Hepatocyte (in vitro differentiated cells): ENCODE data around the gene HTR3D. TPM values are rescaled to one million over a fixed set of nuclear protein-coding genes. Genes with fewer than 3 reads are reported as not detected.
"Not testable (repeated sequence)": the region's sequence is repeated elsewhere in the genome, so short reads cannot be mapped to it uniquely, and the experiment has no call there.

Experiments used
- DNase-seq: peaks from one replicate; pipeline ENCODE4 v3.0.0-alpha.2; 2016; ENCODE audit warnings: low spot score
- H2AFZ ChIP-seq: fragments of 200-600 bp; sonication (generic); 2 replicates; pipeline ENCODE4 v1.6.0; 2016; ENCODE audit warnings: antibody characterized with exemption, mild to moderate bottlenecking
- H3K27ac ChIP-seq: fragments of 200-600 bp; sonication (generic); 2 replicates; pipeline ENCODE4 v1.5.1; 2016; ENCODE audit warnings: mild to moderate bottlenecking
- H3K27me3 ChIP-seq: fragments of 200-600 bp; sonication (generic); 2 replicates; pipeline ENCODE4 v1.6.1; 2016
- H3K36me3 ChIP-seq: fragments of 200-600 bp; sonication (generic); replicated peaks from 2 replicates; pipeline ENCODE4 v1.5.1; 2016; ENCODE audit warnings: low read depth; ENCODE audit not compliant: insufficient read depth
- H3K4me1 ChIP-seq: fragments of 200-600 bp; sonication (generic); 2 replicates; pipeline ENCODE4 v1.5.1; 2016; ENCODE audit warnings: mild to moderate bottlenecking, moderate library complexity; ENCODE audit not compliant: insufficient read depth
- H3K4me2 ChIP-seq: fragments of 200-600 bp; sonication (generic); 2 replicates; pipeline ENCODE4 v1.6.0; 2016
- H3K4me3 ChIP-seq: fragments of 200-600 bp; sonication (generic); 2 replicates; pipeline ENCODE4 v1.5.1; 2016; ENCODE audit warnings: mild to moderate bottlenecking
- H3K79me2 ChIP-seq: fragments of 200-600 bp; sonication (generic); 2 replicates; pipeline ENCODE4 v1.6.0; 2017; ENCODE audit warnings: mild to moderate bottlenecking
- H3K9me2 ChIP-seq: fragments of 200-600 bp; sonication (generic); replicated peaks from 2 replicates; pipeline ENCODE4 v1.6.0; 2017; ENCODE audit warnings: mild to moderate bottlenecking; ENCODE audit not compliant: insufficient read depth
- H3K9me3 ChIP-seq: fragments of 200-600 bp; sonication (generic); 2 replicates; pipeline ENCODE4 v1.5.1; 2016; ENCODE audit warnings: low read depth, mild to moderate bottlenecking
- H4K20me1 ChIP-seq: fragments of 200-600 bp; sonication (generic); 2 replicates; pipeline ENCODE4 v1.6.0; 2016; ENCODE audit warnings: mild to moderate bottlenecking; ENCODE audit not compliant: insufficient read depth, poor library complexity, severe bottlenecking
- CTCF ChIP-seq: fragments of 200-600 bp; sonication (generic); IDR thresholded peaks from 2 replicates; pipeline ENCODE4 v1.5.1; 2016; ENCODE audit warnings: antibody characterized with exemption, mild to moderate bottlenecking; ENCODE audit not compliant: poor library complexity
- EZH2 ChIP-seq: fragments of 200-600 bp; sonication (generic); IDR thresholded peaks from 2 replicates; pipeline ENCODE4 v1.6.1; 2016; ENCODE audit warnings: antibody characterized with exemption, mild to moderate bottlenecking, borderline replicate concordance
- EZH2phosphoT487 ChIP-seq: fragments of 200-600 bp; sonication (generic); IDR thresholded peaks from one replicate; pipeline ENCODE4 v1.6.1; 2018; ENCODE audit warnings: antibody characterized with exemption, mild to moderate bottlenecking, low read depth, moderate library complexity; ENCODE audit not compliant: unreplicated experiment, severe bottlenecking
- WGBS: methylation state at CpG from one replicate; pipeline ENCODE4 v1.1.6; 2016; ENCODE audit warnings: low lambda C conversion rate; ENCODE audit errors: missing lambda C conversion rate; 5-methylcytosine and 5-hydroxymethylcytosine counted together
- polyA plus RNA-seq: library from polyadenylated mRNA; unstranded; fragments of >200 nt; fragmentation: Nextera tagmentation; extraction: Ambion mirVana; gene quantifications from 2 replicates; pipeline ENCODE4 v1.2.1, GENCODE V29; 2016
- total RNA-seq: library from RNA; depleted of rRNA; stranded (reverse); fragments of >200 nt; gene quantifications from 2 replicates; pipeline ENCODE4 v1.2.3, GENCODE V29; 2014

The HTR3D gene
- total and polyA plus RNA-seq, 2 experiments from 2014 or later = not detected

GRCh38 chr3:184017672-184018423 is 13.7 kb upstream of the HTR3D start, which contains the start of gene ABCC5:
ABCC5 (minus strand) TSS chr3:184017884; CDS start chr3:184014392, 3,492 bp downstream.
- Histone ChIP-seq H3K9me3 (no peaks in the 10 kb centered on the region), H3K79me2 (peaks cover 24% of the 10 kb centered on the region), H3K4me1 (peaks cover 23% of the 10 kb centered on the region), H4K20me1 (no peaks in the 10 kb centered on the region), H3K4me3 (peak within 1 kb of the TSS; percentile 99), H3K9me2 (no peaks in the 10 kb centered on the region), H3K4me2 (peak within 1 kb of the TSS; percentile 83), H3K27me3 (no peaks in the 10 kb centered on the region), H3K27ac (peak within 1 kb of the TSS; percentile 85), H3K36me3 (no peaks in the 10 kb centered on the region), H2AFZ (peak within 1 kb of the TSS; percentile 100)
- DNase-seq = peak; percentile 95
- WGBS = under 1% methylated on average over 55 of the region's 55 CpGs
- no peak for TF ChIP-seq EZH2phosphoT487
- no peak for TF ChIP-seq EZH2
- peak; percentile 35 for TF ChIP-seq CTCF

- 91% methylated on average over 21 of the region's 21 CpGs for WGBS
- DNase-seq = no peak
- Histone ChIP-seq H3K9me2 (no peaks in the 10 kb centered on the region), H3K4me1 (peaks cover 23% of the 10 kb centered on the region), H3K79me2 (peaks cover 24% of the 10 kb centered on the region), H3K4me3 (peak overlapping the region; percentile 51), H3K4me2 (peak overlapping the region; percentile 83), H3K9me3 (no peaks in the 10 kb centered on the region), H4K20me1 (no peaks in the 10 kb centered on the region), H3K36me3 (no peaks in the 10 kb centered on the region), H3K27me3 (no peaks in the 10 kb centered on the region), H3K27ac (peak overlapping the region; percentile 85), H2AFZ (peak overlapping the region; percentile 61)
- TF ChIP-seq EZH2 (no peak), CTCF (no peak), EZH2phosphoT487 (no peak)
These were observed 13.0 kb upstream of the HTR3D start for GRCh38 chr3:184018424-184018973.

- Histone ChIP-seq H3K27me3 (no peaks in the 10 kb centered on the region), H3K4me2 (no peak overlapping the region), H3K4me3 (no peak overlapping the region), H3K27ac (no peak overlapping the region), H3K36me3 (no peaks in the 10 kb centered on the region), H3K79me2 (no peaks in the 10 kb centered on the region), H4K20me1 (no peaks in the 10 kb centered on the region), H3K9me3 (no peaks in the 10 kb centered on the region), H2AFZ (no peak overlapping the region), H3K4me1 (no peaks in the 10 kb centered on the region), H3K9me2 (no peaks in the 10 kb centered on the region)
- WGBS = 81% methylated on average over 7 of the region's 7 CpGs
- no peak for DNase-seq
- TF ChIP-seq CTCF (no peak), EZH2phosphoT487 (no peak), EZH2 (no peak)
These were observed 9.2 kb upstream of the HTR3D start for GRCh38 chr3:184022323-184022722.

GRCh38 chr3:184025256-184025655 is 6.3 kb upstream of the HTR3D start:
- not testable (repeated sequence) for H3K79me2 ChIP-seq, H2AFZ ChIP-seq, H3K27ac ChIP-seq, H3K36me3 ChIP-seq, H4K20me1 ChIP-seq, H3K4me2 ChIP-seq, H3K9me3 ChIP-seq, H3K4me3 ChIP-seq, DNase-seq, H3K27me3 ChIP-seq, H3K9me2 ChIP-seq, H3K4me1 ChIP-seq
- 68% methylated on average over 5 of the region's 5 CpGs for WGBS

- H4K20me1 ChIP-seq, H3K4me2 ChIP-seq, H3K27me3 ChIP-seq, H3K27ac ChIP-seq, H3K4me1 ChIP-seq, H3K4me3 ChIP-seq, H2AFZ ChIP-seq, H3K79me2 ChIP-seq, H3K9me2 ChIP-seq, H3K9me3 ChIP-seq, H3K36me3 ChIP-seq, DNase-seq: not testable (repeated sequence)
- 100% methylated on average over 1 of the region's 1 CpG for WGBS
These were observed 3.2 kb upstream of the HTR3D start for GRCh38 chr3:184028275-184028890.
